A549 treated with Mapracorat at 1 μM for 4 hours (cell line): Measurements from ENCODE around the gene PMS2. TPM values are rescaled to one million over a fixed set of nuclear protein-coding genes. Genes with fewer than 3 reads are reported as not detected.

ENCODE experiments used
- total RNA-seq: library from RNA; stranded (reverse); fragments of 200-300 nt; extraction: Qiagen RNA extraction; gene quantifications from 5 replicates; pipeline ENCODE4 v1.2.3, GENCODE V29; 2022

Gene PMS2, protein sequence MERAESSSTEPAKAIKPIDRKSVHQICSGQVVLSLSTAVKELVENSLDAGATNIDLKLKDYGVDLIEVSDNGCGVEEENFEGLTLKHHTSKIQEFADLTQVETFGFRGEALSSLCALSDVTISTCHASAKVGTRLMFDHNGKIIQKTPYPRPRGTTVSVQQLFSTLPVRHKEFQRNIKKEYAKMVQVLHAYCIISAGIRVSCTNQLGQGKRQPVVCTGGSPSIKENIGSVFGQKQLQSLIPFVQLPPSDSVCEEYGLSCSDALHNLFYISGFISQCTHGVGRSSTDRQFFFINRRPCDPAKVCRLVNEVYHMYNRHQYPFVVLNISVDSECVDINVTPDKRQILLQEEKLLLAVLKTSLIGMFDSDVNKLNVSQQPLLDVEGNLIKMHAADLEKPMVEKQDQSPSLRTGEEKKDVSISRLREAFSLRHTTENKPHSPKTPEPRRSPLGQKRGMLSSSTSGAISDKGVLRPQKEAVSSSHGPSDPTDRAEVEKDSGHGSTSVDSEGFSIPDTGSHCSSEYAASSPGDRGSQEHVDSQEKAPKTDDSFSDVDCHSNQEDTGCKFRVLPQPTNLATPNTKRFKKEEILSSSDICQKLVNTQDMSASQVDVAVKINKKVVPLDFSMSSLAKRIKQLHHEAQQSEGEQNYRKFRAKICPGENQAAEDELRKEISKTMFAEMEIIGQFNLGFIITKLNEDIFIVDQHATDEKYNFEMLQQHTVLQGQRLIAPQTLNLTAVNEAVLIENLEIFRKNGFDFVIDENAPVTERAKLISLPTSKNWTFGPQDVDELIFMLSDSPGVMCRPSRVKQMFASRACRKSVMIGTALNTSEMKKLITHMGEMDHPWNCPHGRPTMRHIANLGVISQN
- 10.2 to 12.7 TPM (median 12.3 TPM) in 5 replicates for total RNA-seq

DNA sequence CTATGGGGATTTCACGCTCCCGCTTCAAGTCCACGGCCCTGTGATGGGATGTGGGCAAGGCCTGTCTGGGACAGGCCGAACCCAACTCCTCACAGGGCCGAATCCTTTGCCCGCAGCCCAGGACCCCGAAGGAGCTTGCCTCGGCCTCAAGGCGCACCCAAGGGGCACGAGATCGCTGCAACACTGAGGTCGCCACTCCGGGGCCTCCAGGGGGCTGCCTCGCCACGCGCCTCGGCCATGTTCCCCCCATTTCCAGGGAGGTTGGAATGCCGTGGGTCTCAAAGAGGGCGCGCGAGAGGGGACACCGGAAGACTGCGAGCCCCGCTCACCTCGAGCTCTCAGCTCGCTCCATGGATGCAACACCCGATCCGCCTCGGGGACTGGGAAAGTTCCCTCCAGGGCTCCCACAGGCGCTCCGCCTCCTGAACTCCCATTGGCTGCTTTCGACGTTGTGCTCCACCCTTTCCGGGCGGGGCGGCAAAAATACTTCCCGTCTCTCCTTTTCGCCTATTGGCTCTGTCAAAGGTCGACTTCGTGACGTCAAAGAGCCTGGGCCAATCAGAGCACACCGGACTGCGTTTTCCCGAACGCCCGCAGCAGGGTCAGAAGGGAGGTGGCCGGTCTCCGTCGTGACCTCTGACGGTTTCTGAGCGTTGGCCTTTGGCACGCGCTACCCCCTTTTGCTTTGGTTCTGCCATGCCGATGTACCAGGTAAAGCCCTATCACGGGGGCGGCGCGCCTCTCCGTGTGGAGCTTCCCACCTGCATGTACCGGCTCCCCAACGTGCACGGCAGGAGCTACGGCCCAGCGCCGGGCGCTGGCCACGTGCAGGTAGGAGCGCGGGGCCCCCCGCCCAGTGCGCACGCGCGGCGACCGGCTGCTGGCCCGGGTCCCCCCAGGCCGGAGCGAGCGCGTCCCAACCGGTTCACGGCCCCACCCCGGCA lies at the start of gene PMS2, which contains the start of gene AIMP2:
Gene PMS2, minus strand, starts transcription at position 382 of the 944 bp plus-strand sequence. Its CDS starts 30 bp downstream, at position 352.
Gene AIMP2, plus strand, starts transcription at position 605 of the 944 bp plus-strand sequence. Its CDS starts 92 bp downstream, at position 697.

DNA sequence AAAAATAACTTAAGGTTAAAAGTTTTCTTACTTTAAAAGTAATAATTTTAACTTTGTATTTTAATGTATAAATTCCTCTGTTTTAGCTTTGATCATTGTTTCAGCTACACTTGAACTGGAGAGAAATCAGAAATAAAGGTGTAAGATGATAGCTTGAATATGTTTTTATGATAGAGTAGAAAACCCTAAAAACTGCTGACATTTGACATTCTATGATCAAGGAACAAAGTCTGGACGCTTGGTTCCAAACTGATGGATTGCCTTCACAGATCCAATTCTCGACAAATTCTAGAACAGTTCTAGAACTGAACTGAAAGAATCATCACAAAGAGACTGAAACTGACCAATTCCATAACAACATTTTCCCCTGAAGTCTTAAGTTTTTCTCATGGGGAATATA lies 22.1 kb upstream of the PMS2 start, which contains the start of gene ANKRD61:
Gene ANKRD61, plus strand, starts transcription at position 389 of the 400 bp plus-strand sequence. Its CDS starts 0 bp downstream, at position 389.

DNA sequence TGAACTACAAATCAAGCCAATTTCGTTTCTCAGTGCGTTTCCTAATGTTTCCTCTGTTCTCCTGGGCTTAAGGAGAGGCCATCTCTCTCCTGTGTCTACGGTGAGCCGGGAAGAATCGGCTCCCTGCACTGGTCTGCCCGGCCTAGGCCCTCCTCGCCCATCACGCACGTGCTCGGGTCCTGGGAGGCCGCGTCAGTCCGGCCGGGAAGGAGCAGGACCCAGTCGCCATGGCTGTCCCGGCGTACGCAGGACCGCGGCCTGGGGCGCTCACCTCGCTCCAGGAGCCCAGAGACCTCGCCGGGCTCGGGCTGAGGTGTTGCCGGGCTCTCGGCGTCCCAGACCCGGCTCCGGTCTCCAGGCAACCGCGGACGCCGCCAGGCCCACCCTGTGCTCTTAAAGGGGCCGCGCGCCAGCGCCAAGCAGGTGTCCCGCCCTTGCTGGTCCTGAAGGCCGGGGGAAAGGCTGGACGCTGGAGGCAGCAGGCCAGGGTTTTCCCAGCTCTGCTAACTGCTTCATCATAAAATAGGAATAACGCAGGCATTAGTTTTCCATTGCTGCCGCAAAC lies 38.4 kb downstream of the PMS2 start, which contains the start of gene RSPH10B:
Gene RSPH10B, minus strand, starts transcription at position 343 of the 565 bp plus-strand sequence. CDS start 3,573 bp downstream, outside the sequence.

Other genes starting within 250 kb of the PMS2 start
- 20.6 to 25.8 TPM (median 24.1 TPM) in 5 replicates for gene RNF216, start 227.4 kb downstream of the PMS2 start, total RNA-seq
- not detected in 5 replicates for gene OCM, start 128.3 kb downstream of the PMS2 start, total RNA-seq
- gene CCZ1, start 110.3 kb downstream of the PMS2 start, total RNA-seq: 74.4 to 88.0 TPM (median 80.9 TPM) in 5 replicates
- 0.08 to 0.11 TPM (median 0.09 TPM) in 4 of 5 replicates, not detected in the other for gene RSPH10B, start 38.4 kb downstream of the PMS2 start, total RNA-seq
- 87.3 to 95.0 TPM (median 92.1 TPM) in 5 replicates for gene AIMP2, start 223 bp upstream of the PMS2 start, total RNA-seq
- 0.28 to 1.2 TPM (median 0.51 TPM) in 5 replicates for gene ANKRD61, start 22.3 kb upstream of the PMS2 start, total RNA-seq
- gene EIF2AK1, start 50.1 kb upstream of the PMS2 start, total RNA-seq: 60.2 to 80.1 TPM (median 71.8 TPM) in 5 replicates
- gene USP42, start 95.9 kb upstream of the PMS2 start, total RNA-seq: 6.7 to 8.3 TPM (median 7.6 TPM) in 5 replicates